Stimulated activated CD8-positive, alpha-beta memory T cell treated with anti-CD3 and anti-CD28 coated beads, Interleukin-7, amount 100 ng/mL, for 1 hour (primary cell): ENCODE measurements around the gene TDP1.

Source experiments
- DNase-seq, 2 donors: peaks; one replicate each; pipeline ENCODE4 v3.0.0-alpha.2; 2020; ENCODE audit warnings: low read depth in 2 of 2

TDP1 gene

DNA sequence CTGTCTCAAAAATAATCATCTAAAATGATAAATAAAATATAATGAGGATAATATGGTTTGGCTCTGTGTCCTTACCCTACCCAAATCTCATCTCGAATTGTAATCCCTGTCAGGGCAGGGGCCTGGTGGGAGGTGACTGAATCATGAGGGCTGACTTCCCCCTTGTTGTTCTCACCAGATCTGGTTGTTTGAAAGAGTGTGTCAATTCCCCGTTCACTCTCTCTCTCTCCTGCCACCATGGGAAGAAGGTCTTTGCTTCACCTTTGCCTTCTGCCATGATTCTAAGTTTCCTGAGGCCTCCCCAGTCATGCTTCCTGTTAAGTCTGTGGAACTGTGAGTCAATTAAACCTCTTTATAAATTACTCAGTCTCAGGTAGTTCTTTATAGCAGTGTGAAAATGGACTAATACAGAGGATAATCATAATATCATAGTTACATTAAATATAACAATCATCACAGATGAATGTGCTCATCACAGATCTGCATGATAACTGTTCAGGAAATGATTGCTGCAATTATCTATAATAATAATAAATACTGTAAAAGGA is 13.8 kb upstream of the TDP1 start:
- no peak for DNase-seq

DNA sequence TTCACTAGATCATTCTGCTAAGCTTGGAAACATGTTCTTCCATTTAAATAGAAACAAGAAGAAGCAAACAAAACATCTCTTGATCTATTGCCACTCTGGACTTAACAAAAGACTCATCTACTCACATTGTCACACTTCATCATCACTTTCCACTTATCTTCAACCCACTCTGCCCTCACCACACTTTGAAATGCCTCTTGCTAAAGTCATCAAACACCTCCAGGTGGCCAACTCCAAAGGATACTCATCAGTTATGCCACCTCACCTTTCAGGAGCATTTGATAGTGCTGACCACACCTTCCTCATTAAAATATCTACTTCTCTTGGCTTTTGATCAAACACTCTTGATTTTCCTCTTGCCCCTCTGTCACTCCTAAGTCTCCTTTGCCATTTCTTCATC is 8.4 kb upstream of the TDP1 start:
- DNase-seq = no peak

GRCh38 chr14:89952576-89952975 is 3.2 kb upstream of the TDP1 start:
- no peak for DNase-seq

GRCh38 chr14:89953602-89954001 is 2.1 kb upstream of the TDP1 start:
- DNase-seq = no peak

GRCh38 chr14:89954070-89955021 is 1.4 kb upstream of the TDP1 start, which contains the start of gene EFCAB11:
TSS of gene EFCAB11 (minus strand) at chr14:89954730. CDS start at chr14:89954660, 70 bp downstream.
- peak; percentile 86 to 88 for DNase-seq

DNA sequence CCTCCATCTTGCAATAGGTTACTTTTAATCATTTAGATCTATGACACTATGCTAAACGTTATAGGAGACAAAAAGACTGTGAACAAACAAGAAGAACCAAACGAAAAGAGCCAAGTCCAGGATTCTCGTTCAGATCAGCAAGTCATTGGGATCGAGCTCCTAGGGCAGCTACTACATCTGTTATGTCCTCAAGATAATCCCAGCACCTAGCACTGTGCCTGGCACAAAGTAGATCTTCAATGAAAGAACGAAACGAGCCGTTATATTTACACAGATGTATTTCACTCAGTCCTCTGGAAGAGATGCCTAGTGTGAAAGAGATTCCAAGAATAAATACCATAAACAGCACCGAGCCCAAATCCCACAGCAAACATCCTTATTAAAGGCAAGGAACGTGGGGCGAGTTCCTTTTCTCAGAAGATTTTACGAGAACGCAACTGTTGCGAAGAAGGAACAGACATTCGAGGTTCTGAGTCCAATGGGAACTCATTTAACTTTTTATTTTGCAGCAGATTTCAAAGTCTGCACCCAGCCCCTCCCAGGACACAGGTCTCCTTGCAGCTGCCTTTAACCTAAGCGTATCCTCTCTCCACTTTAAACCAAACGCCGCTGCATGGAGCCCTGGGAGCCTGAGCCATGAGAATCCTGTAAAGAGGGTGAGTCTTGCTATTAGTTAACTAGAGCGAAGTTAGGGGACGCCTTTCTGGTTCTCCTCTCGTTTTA is 544 bp upstream of the TDP1 start:
- no peak for DNase-seq

- DNase-seq = no peak
Measured at GRCh38 chr14:89956661-89957009, 908 bp downstream of the TDP1 start.

- DNase-seq = no peak
Measured at GRCh38 chr14:89957376-89957775, 1.6 kb downstream of the TDP1 start.

DNA sequence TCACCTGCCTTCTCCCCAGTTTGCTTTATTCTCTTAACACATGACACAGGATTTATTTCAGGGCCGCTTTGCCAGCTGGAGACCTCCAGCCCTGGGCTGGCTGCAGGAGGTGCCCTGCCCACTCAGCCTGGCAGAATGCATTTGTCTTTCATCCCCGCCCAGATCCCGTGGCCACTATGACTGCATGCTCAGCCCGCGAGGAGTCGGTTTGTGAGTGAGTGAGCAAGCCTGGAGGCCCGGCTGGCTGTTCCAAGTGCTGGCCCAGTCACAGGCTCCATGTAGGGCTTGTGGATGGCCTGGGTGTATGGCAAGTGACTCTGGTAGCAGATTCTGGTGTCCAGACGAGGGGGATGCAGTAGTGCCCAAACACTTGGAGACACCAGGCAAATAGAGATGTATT is 2.1 kb downstream of the TDP1 start:
- no peak for DNase-seq

DNA sequence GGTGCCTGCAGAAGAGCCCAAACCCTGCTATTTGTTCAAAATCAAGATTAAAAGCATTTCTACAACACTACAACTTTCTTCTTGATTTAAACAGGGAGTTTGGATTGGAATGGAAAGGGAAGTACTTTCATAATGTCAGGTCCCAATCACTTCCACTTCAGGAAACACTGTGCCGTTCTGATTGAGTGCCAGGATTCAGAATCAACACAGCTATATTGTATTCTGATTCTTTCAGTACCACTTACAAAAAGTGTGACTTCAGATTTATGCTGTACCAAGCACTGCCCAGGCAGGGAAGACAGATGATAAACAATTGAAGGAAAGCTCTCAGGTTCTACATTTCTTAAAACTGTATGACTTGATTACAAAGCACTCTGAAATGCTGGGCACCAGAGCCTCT is 3.2 kb downstream of the TDP1 start:
- no peak for DNase-seq

- no peak for DNase-seq
Measured at GRCh38 chr14:89959853-89960445, 4.2 kb downstream of the TDP1 start.

- no peak for DNase-seq
Measured at GRCh38 chr14:89960914-89961313, 5.2 kb downstream of the TDP1 start.

DNA sequence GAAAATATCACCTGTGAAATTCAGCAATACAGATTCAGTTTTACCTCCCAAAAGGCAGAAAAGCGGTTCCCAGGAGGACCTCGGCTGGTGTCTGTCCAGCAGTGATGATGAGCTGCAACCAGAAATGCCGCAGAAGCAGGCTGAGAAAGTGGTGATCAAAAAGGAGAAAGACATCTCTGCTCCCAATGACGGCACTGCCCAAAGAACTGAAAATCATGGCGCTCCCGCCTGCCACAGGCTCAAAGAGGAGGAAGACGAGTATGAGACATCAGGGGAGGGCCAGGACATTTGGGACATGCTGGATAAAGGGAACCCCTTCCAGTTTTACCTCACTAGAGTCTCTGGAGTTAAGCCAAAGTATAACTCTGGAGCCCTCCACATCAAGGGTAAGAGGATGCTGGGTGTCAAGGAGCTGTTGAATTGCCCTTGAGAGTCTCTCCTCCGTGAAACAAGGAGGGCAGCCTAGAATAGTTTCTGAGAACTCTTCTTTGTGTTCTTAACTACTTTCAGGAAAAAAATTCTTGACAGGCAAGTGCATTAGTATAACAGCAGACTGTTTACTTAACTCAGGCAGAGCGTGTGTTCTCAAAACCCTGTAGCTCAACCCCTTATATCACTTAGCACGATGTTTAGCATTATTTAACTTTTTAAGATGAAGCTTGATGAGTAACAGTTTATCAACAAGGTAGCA is 7.7 kb downstream of the TDP1 start:
- DNase-seq = no peak

GRCh38 chr14:89965839-89966238 is 10.1 kb downstream of the TDP1 start:
- DNase-seq = no peak

DNA sequence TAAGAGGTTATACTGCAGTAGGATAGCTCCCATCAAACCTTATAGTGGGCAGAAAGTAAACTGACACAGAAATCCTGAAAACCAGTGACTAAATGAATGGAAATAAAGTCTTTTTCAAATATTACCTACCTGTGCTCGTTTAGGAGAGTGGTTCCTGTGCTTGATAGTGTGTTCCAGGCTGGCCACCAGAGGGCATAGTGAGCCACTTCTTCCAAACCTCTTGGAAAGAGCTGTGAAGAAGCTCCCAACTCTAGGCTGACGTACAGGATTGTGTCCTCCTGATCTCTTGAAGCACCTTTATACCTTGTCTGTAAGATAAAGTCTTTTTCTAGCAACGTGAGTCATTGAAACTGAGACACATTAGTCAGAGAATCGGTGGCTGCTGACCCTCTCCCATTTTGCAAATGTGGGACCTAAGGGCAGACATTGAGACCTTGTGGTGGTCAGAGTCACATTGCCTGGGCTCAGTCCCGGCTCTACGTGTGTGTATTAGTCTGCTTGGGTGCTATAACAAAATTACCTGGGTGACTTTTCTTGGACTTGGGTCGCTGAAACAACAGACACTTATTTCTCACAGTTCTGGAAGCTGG is 17.6 kb downstream of the TDP1 start:
- peak in 1 of 2 donors; percentile 14 for DNase-seq

DNA sequence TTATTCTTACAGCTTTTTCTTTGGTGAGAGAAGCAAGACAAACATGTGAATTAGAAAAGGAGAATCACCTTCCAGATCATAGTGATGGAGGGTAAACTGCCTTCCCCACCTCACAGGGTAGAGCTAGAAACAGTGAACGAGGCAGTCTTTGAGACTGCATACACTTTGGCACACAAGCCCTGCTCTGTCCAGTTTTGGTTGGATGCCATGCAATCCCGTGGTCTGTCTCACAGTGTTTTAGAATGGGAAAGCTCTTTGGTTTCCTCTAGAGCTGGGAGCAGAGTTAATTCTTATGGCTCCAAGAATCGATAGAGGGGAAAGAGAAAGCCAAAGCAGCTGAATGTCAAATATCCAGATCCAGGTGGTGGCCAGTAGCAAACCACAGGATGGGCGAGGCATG is 21.9 kb downstream of the TDP1 start:
- no peak for DNase-seq

DNA sequence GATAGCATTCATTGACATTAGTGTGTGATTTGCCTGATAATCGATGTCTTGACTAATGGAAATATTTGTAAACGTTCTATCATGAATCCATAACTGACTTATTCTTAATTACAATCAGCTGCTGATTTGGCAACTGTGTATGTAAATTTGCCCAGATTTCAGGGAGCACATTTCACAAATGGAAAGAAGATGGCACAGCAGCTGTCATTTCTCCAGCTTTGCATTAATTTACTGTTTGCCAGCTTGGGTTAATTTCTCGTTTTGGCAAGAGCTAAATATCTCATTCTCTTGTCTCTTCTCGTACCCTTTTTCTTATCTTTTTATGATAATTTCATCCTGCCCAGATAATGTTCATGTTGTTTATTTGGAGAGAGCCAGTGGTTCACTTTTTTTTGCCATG is 22.9 kb downstream of the TDP1 start:
- DNase-seq = no peak

DNA sequence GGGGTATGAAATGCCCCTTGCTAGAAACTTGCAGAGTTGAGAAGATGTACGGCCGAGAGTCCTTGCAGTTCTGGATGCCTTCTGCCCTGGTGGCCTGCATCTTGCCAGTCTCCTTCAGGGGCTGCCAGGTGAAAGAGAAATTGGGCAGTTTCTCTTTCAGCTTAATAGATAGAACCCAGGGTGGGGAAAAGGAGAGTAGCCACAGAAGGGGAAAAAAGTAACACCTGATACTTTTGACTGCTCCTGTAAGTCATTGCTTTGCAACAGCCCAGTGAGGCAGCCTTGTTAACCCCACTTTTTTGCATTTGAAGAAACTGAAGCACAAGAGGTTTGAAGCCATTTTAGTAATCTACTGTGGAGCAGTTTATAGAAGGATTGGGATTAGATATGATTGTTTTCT is 27.6 kb downstream of the TDP1 start:
- DNase-seq = no peak

DNA sequence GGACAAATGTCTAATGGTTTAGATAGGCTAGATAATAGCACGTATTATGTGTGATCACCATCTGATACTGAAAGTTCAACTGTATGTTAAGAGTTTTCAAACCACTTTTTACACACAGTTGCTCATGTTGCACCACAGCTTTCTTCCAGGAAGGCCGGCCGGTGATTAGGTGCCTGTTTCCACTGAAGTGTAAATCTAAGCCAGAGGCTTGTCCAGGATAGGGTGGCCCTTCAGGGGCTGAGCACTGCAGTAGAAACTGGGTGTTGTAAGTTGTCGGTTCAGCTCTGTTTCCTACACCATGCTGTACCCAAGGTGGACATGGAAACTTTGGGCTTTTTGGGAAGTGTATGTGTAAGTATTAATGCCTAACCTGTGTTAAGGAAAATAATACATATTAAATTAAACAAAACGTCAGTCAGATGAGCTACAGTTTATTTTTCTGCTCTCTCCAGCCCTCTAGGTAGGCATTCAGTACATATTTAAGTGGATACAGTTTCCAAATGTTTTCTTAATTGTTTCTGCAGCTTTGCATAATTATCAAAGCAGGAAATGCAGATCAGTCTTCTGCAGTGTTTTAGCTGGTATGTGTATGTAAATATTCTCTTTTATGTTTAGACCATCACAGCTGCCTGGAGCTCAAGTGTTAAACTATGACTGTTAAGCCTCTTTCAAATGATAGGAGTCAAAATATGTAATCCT is 30.9 kb downstream of the TDP1 start:
- no peak for DNase-seq

- no peak for DNase-seq
Measured at GRCh38 chr14:89987161-89987475, 31.4 kb downstream of the TDP1 start.

DNA sequence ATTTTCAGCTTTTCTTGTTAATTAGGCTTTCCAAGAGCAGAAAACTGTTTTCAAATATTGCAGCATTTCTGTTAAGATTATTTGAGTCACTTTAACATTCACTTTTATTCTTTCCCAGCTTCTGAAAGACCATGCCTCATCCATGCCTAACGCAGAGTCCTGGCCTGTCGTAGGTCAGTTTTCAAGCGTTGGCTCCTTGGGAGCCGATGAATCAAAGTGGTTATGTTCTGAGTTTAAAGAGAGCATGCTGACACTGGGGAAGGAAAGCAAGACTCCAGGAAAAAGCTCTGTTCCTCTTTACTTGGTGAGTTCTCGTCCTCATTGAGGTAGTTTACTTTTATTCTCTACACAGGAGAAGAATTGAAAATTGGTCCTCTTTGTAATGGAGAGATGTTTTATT is 33.1 kb downstream of the TDP1 start:
- DNase-seq = no peak
